Gastroesophageal sphincter (tissue), 3 donors: ENCODE results near the gene NPY4R.
"Not testable (repeated sequence)": the region's sequence is repeated elsewhere in the genome, so short reads cannot be mapped to it uniquely, and the experiment has no call there.

Experiments used
- CTCF ChIP-seq, 4 experiments: fragments of 200-600 bp in 2 of 4; fragments of 450-650 bp in 2 of 4; sonication (generic) in 1 of 4; IDR thresholded peaks; one replicate each; pipeline ENCODE4 v1.5.1; 2017 to 2019; ENCODE audit warnings: antibody characterized with exemption in 4 of 4, mild to moderate bottlenecking in 2 of 4, moderate library complexity in 2 of 4
- EP300 ChIP-seq: sonication (generic); formaldehyde crosslinking; IDR thresholded peaks from one replicate; pipeline ENCODE4 v1.6.1; 2017; ENCODE audit warnings: antibody characterized with exemption, mild to moderate bottlenecking
- POLR2A ChIP-seq, 2 donors: fragments of 450-650 bp; IDR thresholded peaks; one replicate each; pipeline ENCODE4 v1.6.1; 2017; ENCODE audit warnings: antibody characterized with exemption in 2 of 2, mild to moderate bottlenecking in 2 of 2, moderate library complexity in 1 of 2

GRCh38 chr10:46443422-46443821 lies 22.3 kb downstream of the NPY4R start:
- TF ChIP-seq EP300; CTCF (IDR thresholded peaks at IDR 0.05); POLR2A (IDR thresholded peaks at IDR 0.05): not testable (repeated sequence)
